Measurements from ENCODE around the gene ACTMAP. TPM values are rescaled to one million over a fixed set of nuclear protein-coding genes. Genes with fewer than 3 reads are reported as not detected.
A peak's percentile ranks its signal among the peaks of the same experiment; 100 is the strongest.

Gene ACTMAP
- total RNA-seq, 1 experiment from 2014 or later: 27.7 TPM

DNA sequence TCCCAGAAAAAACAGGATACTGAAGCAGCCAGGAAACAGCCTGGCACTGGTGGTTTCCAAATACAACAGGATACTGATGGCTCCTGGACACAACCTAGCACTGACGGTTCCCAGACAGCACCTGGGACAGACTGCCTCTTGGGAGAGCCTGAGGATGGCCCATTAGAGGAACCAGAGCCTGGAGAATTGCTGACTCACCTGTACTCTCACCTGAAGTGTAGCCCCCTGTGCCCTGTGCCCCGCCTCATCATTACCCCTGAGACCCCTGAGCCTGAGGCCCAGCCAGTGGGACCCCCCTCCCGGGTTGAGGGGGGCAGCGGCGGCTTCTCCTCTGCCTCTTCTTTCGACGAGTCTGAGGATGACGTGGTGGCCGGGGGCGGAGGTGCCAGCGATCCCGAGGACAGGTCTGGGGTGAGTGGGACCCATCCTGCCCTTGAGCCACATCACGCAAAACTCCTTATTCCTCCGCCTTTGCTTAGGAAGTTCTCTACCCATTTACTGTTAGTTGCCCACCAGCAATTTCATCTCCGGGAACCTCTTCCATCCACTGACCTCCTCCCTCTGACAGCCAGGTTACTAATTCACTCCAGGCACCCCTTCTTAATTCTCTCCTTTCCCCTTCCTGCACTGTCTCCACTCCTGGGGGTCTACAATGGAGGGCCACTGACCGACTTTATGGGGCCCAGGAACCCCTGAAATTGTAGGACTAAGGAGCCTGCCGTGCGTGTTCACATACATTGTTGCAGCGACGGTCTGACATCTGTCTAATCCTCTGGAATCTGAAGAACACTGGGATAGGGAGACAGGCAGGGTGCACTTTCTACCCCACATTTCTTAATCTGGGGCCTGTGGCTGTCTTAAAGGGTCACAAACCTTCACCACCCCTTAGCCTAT lies 32.1 kb downstream of the ACTMAP start:
- Histone ChIP-seq H2AFZ (ENCODE audit: low read length) (no peak overlapping the region), H4K91ac (ENCODE audit: insufficient read length, low read depth, low read length) (no peak overlapping the region), H2BK5ac (ENCODE audit: insufficient read length, low read length) (no peak overlapping the region), H4K20me1 (ENCODE audit: control insufficient read depth, insufficient read depth, insufficient read length) (no peaks in the 10 kb centered on the region), H3K23me2 (ENCODE audit: insufficient read length, low read depth, low read length, poor library complexity, severe bottlenecking) (peaks cover 32% of the 10 kb centered on the region), H2BK120ac (ENCODE audit: low read depth, low read length, poor library complexity, severe bottlenecking) (no peak overlapping the region), H2BK20ac (ENCODE audit: low read depth, low read length, poor library complexity, severe bottlenecking) (no peak overlapping the region), H3K18ac (ENCODE audit: insufficient read length, low read depth, low read length) (peak overlapping the region; percentile 65), H3K14ac (ENCODE audit: insufficient read depth, low read length) (no peak overlapping the region), H3T11ph (ENCODE audit: low read length) (no peak overlapping the region), H3K4me1 (ENCODE audit: insufficient read depth, low read length) (no peaks in the 10 kb centered on the region; the same call in 1 of the 2 replicates), H3K9me3 (ENCODE audit: control insufficient read depth, low read depth, low read length) (no peaks in the 10 kb centered on the region), H2BK12ac (ENCODE audit: insufficient read length, low read depth, low read length) (no peak overlapping the region), H3K27ac (ENCODE audit: insufficient read length, low read depth, low read length) (no peak overlapping the region), H3K79me1 (ENCODE audit: insufficient read depth, low read depth, low read length, poor library complexity, severe bottlenecking) (no peaks in the 10 kb centered on the region), H3K9ac (ENCODE audit: extremely low read depth, insufficient read length, low read length) (peak overlapping the region; percentile 85), H2AK5ac (ENCODE audit: insufficient read length, low read length) (no peak overlapping the region), H4K5ac (ENCODE audit: insufficient read length, low read depth, low read length) (no peak overlapping the region), H3K56ac (ENCODE audit: insufficient read length, low read depth, low read length) (no peak overlapping the region), H2BK15ac (ENCODE audit: low read depth, low read length) (no peak overlapping the region), H3K27me3 (ENCODE audit: insufficient read depth, low read length) (no peaks in the 10 kb centered on the region), H4K8ac (replicated peaks; ENCODE audit: insufficient read length, low read depth, low read length) (no peak overlapping the region), H3K4ac (ENCODE audit: low read depth, low read length) (no peak overlapping the region), H3K79me2 (ENCODE audit: insufficient read depth, low read length) (no peaks in the 10 kb centered on the region; the same call in 1 of the 2 replicates), H3K23ac (ENCODE audit: insufficient read length, low read depth, low read length) (no peak overlapping the region), H3K4me2 (ENCODE audit: insufficient read depth, insufficient read length, low read length) (peak overlapping the region; percentile 90)
- Mint-ChIP-seq H3K36me3 (ENCODE audit: insufficient read depth in 1 of 3, low read depth in 3 of 3) (peaks cover 10 to 21% (median 16%) of the 10 kb centered on the region in 3 experiments), H3K9me3 (no peaks in the 10 kb centered on the region; a peak in 1 of 5 replicates), H3K27me3 (ENCODE audit: low read depth) (no peaks in the 10 kb centered on the region), H3K4me1 (peaks cover 27 to 44% of the 10 kb centered on the region in 2 experiments), H3K4me3 (peak overlapping the region; percentile 93 to 94), H3K27ac (peak overlapping the region; percentile 31 to 97 (median 63); a peak in 5 of 7 replicates)
- WGBS (ENCODE audit: extremely low coverage, insufficient read length, low lambda C conversion rate): no CpG with 5 or more reads among the region's 20 CpGs
- TF ChIP-seq, protein P1, sequence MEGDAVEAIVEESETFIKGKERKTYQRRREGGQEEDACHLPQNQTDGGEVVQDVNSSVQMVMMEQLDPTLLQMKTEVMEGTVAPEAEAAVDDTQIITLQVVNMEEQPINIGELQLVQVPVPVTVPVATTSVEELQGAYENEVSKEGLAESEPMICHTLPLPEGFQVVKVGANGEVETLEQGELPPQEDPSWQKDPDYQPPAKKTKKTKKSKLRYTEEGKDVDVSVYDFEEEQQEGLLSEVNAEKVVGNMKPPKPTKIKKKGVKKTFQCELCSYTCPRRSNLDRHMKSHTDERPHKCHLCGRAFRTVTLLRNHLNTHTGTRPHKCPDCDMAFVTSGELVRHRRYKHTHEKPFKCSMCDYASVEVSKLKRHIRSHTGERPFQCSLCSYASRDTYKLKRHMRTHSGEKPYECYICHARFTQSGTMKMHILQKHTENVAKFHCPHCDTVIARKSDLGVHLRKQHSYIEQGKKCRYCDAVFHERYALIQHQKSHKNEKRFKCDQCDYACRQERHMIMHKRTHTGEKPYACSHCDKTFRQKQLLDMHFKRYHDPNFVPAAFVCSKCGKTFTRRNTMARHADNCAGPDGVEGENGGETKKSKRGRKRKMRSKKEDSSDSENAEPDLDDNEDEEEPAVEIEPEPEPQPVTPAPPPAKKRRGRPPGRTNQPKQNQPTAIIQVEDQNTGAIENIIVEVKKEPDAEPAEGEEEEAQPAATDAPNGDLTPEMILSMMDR (conservative IDR thresholded peaks at IDR 0.05): no peak
- peak; percentile 38 for DNase-seq

Measured in H9 (cell line).